Osteocyte (in vitro differentiated cells): ENCODE data around the gene FBXO40. TPM values are rescaled to one million over a fixed set of nuclear protein-coding genes. Genes with fewer than 3 reads are reported as not detected.

Source experiments
- DNase-seq: peaks from one replicate; pipeline ENCODE4 v3.0.0; 2021; ENCODE audit warnings: mixed read lengths; ENCODE audit not compliant: unreplicated experiment; ENCODE audit errors: extremely low spot score
- H3K27ac Mint-ChIP-seq: one replicate; pipeline ENCODE4 v1.8.0; 2021; ENCODE audit warnings: mild to moderate bottlenecking, mixed read lengths; ENCODE audit not compliant: unreplicated experiment
- H3K27me3 Mint-ChIP-seq: one replicate; pipeline ENCODE4 v1.8.0; 2021; ENCODE audit warnings: mixed read lengths; ENCODE audit not compliant: unreplicated experiment
- H3K36me3 Mint-ChIP-seq: one replicate; pipeline ENCODE4 v1.8.0; 2021; ENCODE audit warnings: mixed read lengths; ENCODE audit not compliant: unreplicated experiment
- H3K4me1 Mint-ChIP-seq: one replicate; pipeline ENCODE4 v1.8.0; 2021; ENCODE audit warnings: mixed read lengths; ENCODE audit not compliant: unreplicated experiment
- H3K4me3 Mint-ChIP-seq: one replicate; pipeline ENCODE4 v1.8.0; 2021; ENCODE audit warnings: mild to moderate bottlenecking, moderate library complexity, mixed read lengths; ENCODE audit not compliant: unreplicated experiment
- H3K9me3 Mint-ChIP-seq: one replicate; pipeline ENCODE4 v1.8.0; 2021; ENCODE audit warnings: mixed read lengths; ENCODE audit not compliant: unreplicated experiment
- CTCF ChIP-seq: fragments of 200-600 bp; sonication (generic); IDR thresholded peaks from 2 replicates; pipeline ENCODE4 v1.5.0; 2021; ENCODE audit warnings: antibody characterized with exemption, mild to moderate bottlenecking, moderate library complexity
- long read RNA-seq: library from polyadenylated mRNA; unstranded; transcript quantifications from one replicate; pipeline ENCODE4 v2.0.0, GENCODE V29; 2021
- total RNA-seq: library from RNA; stranded (reverse); gene quantifications from 2 replicates; pipeline ENCODE4 v1.2.1, GENCODE V29; 2021

Gene FBXO40
- total RNA-seq, result not detected in 2 replicates
- long read RNA-seq, result 0 reads

GRCh38 chr3:121592856-121593702, at the start of gene FBXO40:
Gene FBXO40, plus strand, starts transcription at chr3:121593379. Its CDS starts 27,197 bp downstream, at chr3:121620576.
- no peaks in the 10 kb centered on the region for H3K36me3 Mint-ChIP-seq
- no peak within 1 kb of the TSS for H3K4me3 Mint-ChIP-seq
- H3K9me3 Mint-ChIP-seq, result no peaks in the 10 kb centered on the region
- no peak for TF ChIP-seq CTCF
- no peak for DNase-seq
- no peaks in the 10 kb centered on the region for H3K4me1 Mint-ChIP-seq
- peaks cover 25% of the 10 kb centered on the region for H3K27me3 Mint-ChIP-seq
- H3K27ac Mint-ChIP-seq, result no peak within 1 kb of the TSS

GRCh38 chr3:121545049-121545573, 48.1 kb upstream of the FBXO40 start:
- no peaks in the 10 kb centered on the region for H3K9me3 Mint-ChIP-seq
- peaks cover 6% of the 10 kb centered on the region for H3K4me1 Mint-ChIP-seq
- no peak for TF ChIP-seq CTCF
- H3K36me3 Mint-ChIP-seq, result no peaks in the 10 kb centered on the region
- peak overlapping the region; percentile 89 for H3K4me3 Mint-ChIP-seq
- H3K27ac Mint-ChIP-seq, result peak overlapping the region; percentile 57
- no peaks in the 10 kb centered on the region for H3K27me3 Mint-ChIP-seq
- DNase-seq, result no peak

GRCh38 chr3:121545574-121546455, 47.4 kb upstream of the FBXO40 start, which contains the start of gene POLQ:
Gene POLQ, minus strand, starts transcription at chr3:121545988. Its CDS starts 111 bp downstream, at chr3:121545877.
- H3K4me1 Mint-ChIP-seq, result peaks cover 6% of the 10 kb centered on the region
- peak; percentile 92 for DNase-seq
- H3K9me3 Mint-ChIP-seq, result no peaks in the 10 kb centered on the region
- H3K27me3 Mint-ChIP-seq, result no peaks in the 10 kb centered on the region
- H3K4me3 Mint-ChIP-seq, result peak within 1 kb of the TSS; percentile 89
- H3K27ac Mint-ChIP-seq, result peak within 1 kb of the TSS; percentile 88
- no peaks in the 10 kb centered on the region for H3K36me3 Mint-ChIP-seq
- TF ChIP-seq CTCF, result no peak

- Mint-ChIP-seq H3K27ac (no peak overlapping the region), H3K36me3 (no peaks in the 10 kb centered on the region), H3K27me3 (peaks cover 6% of the 10 kb centered on the region), H3K4me3 (no peak overlapping the region), H3K9me3 (no peaks in the 10 kb centered on the region), H3K4me1 (no peaks in the 10 kb centered on the region)
- DNase-seq, result no peak
- TF ChIP-seq CTCF, result no peak
Measured at GRCh38 chr3:121552379-121552778, 40.8 kb upstream of the FBXO40 start.
